H1 (cell line): ENCODE data around the gene SLC36A2. TPM values are rescaled to one million over a fixed set of nuclear protein-coding genes. Genes with fewer than 3 reads are reported as not detected.

Experiments
- ATF3 ChIP-seq: IDR thresholded peaks from 2 replicates; pipeline ENCODE4 v1.6.1; 2011; ENCODE audit warnings: low read depth, mild to moderate bottlenecking, low read length; ENCODE audit not compliant: insufficient read depth
- BCL11A ChIP-seq, 2 experiments: IDR thresholded peaks; one replicate each; pipeline ENCODE4 v1.6.1; 2011; ENCODE audit warnings: low read depth in 2 of 2, low read length in 2 of 2, mild to moderate bottlenecking in 2 of 2
- CHD7 ChIP-seq: fragments of 300-600 bp; sonication (generic); IDR thresholded peaks from 2 replicates; pipeline ENCODE4 v1.7.1; 2012; ENCODE audit warnings: low read length, moderate library complexity, mild to moderate bottlenecking, inconsistent platforms; ENCODE audit not compliant: insufficient replicate concordance
- CTBP2 ChIP-seq: IDR thresholded peaks from 2 replicates; pipeline ENCODE4 v1.7.0; 2011; ENCODE audit warnings: borderline replicate concordance, mild to moderate bottlenecking, moderate library complexity, mixed read lengths, low read length; ENCODE audit not compliant: insufficient read depth, insufficient read length
- EP300 ChIP-seq, 2 experiments: IDR thresholded peaks; 1 replicate in 1 of 2; 2 replicates in 1 of 2; pipeline ENCODE4 v1.6.1; 2011 to 2012; ENCODE audit warnings: low read depth in 2 of 2, low read length in 2 of 2, mild to moderate bottlenecking in 2 of 2, borderline replicate concordance in 1 of 2, inconsistent platforms in 1 of 2, moderate library complexity in 1 of 2
- GTF2F1 ChIP-seq: IDR thresholded peaks from 2 replicates; pipeline ENCODE4 v1.6.1; 2012; ENCODE audit warnings: low read depth, low read length, improper control_type of control experiment, borderline replicate concordance
- MAFK ChIP-seq: IDR thresholded peaks from 2 replicates; pipeline ENCODE4 v1.6.1; 2012; ENCODE audit warnings: low read depth, mild to moderate bottlenecking, improper control_type of control experiment, low read length
- RFX5 ChIP-seq: IDR thresholded peaks from 2 replicates; pipeline ENCODE4 v1.6.1; 2011; ENCODE audit warnings: low read depth, low read length, improper control_type of control experiment, borderline replicate concordance
- SUZ12 ChIP-seq: fragments of 200-600 bp; sonication (generic); IDR thresholded peaks from 2 replicates; pipeline ENCODE4 v1.6.1; 2012; ENCODE audit warnings: mild to moderate bottlenecking, inconsistent platforms, low read length, moderate library complexity, mixed read lengths
- YY1 ChIP-seq: IDR thresholded peaks from 2 replicates; pipeline ENCODE4 v1.6.1; 2011; ENCODE audit warnings: low read depth, mild to moderate bottlenecking, low read length
- polyA plus RNA-seq, 7 experiments: library from polyadenylated mRNA; depleted of rRNA in 3 of 7; stranded (reverse) in 5 of 7; unstranded in 2 of 7; fragments of >200 nt in 5 of 7; fragments of 200-250 nt in 2 of 7; gene quantifications; 1 replicate in 5 of 7; 2 replicates in 1 of 7; 4 replicates in 1 of 7; pipeline versions ENCODE4 v1.2.1 to v1.2.3, GENCODE V29; 2011 to 2013; ENCODE audit warnings: missing spikeins in 2 of 7, mixed read lengths in 2 of 7
- total RNA-seq: library from RNA; stranded (reverse); fragmentation: NEBNext Ultra II Directional; extraction: Animal tissue kit (Norgen Biotek cat#: 25700); gene quantifications from 2 replicates; pipeline ENCODE4 v1.2.1, GENCODE V29; 2021

The SLC36A2 gene
- total and polyA plus RNA-seq, 2 of the 8 experiments (the other 6 are each of a cell fraction or from before 2014, with no cell fraction given) = 0.30 TPM; not detected in 1

- TF ChIP-seq CHD7 = no peak
- no peak for TF ChIP-seq CTBP2
- TF ChIP-seq GTF2F1 = no peak
- TF ChIP-seq MAFK = no peak
- TF ChIP-seq BCL11A (IDR thresholded peaks at IDR 0.05; ENCODE audit: low read depth in 2 of 2, low read length in 2 of 2) = no peak
- TF ChIP-seq RFX5 = no peak
- no peak for TF ChIP-seq ATF3
- no peak for TF ChIP-seq EP300 (IDR thresholded peaks at IDR 0.05; ENCODE audit: borderline replicate concordance in 1 of 2, low read depth in 2 of 2, low read length in 2 of 2)
- no peak for TF ChIP-seq SUZ12
- no peak for TF ChIP-seq YY1
These were observed 76.0 kb downstream of the SLC36A2 start (continued) for GRCh38 chr5:151271336-151271735.
